K562 (cell line): ENCODE results near the gene MAP2K4. TPM values are rescaled to one million over a fixed set of nuclear protein-coding genes. Genes with fewer than 3 reads are reported as not detected.

ENCODE experiments used
- ATAC-seq: fragments of 200-7000 bp; cut with Tn5 transposase; 3 replicates; pipeline ENCODE4 v1.9.1; 2020; ENCODE audit warnings: moderate library complexity
- BruUV-seq: library from RNA; stranded (reverse); fragments of 400-500 nt; replicated peaks from 2 replicates; lab custom pipeline; 2021; lab: Mats Ljungman, UMichigan
- CTCF ChIA-PET: fragments of 300-600 bp; formaldehyde crosslinking; extraction: SDS; loops from one replicate; lab custom pipeline; 2021; ENCODE audit warnings: low intra/inter-chr PET ratio; lab: Yijun Ruan, JAX
- POLR2A ChIA-PET: fragments of 300-600, 350-650 bp; sonication (Branson Sonifier 250); formaldehyde crosslinking; extraction: SDS; loops from one replicate; lab custom pipeline; 2021; ENCODE audit warnings: antibody characterized with exemption, inconsistent platforms; lab: Yijun Ruan, JAX
- DNase-seq, 4 experiments: peaks; one replicate each; pipeline versions ENCODE4 v3.0.0 to v3.0.0-alpha.2; 2011 to 2018; ENCODE audit warnings: low spot score in 3 of 4, mixed read lengths in 3 of 4; ENCODE audit errors: extremely low read depth in 1 of 4
- FAIRE-seq: peaks from 2 replicates; lab custom pipeline; 2011; peaks lifted over from hg19 to GRCh38; lab: Jason Lieb, UNC
- H2AFZ ChIP-seq: 2 replicates; pipeline ENCODE4 v1.6.0; 2011; ENCODE audit warnings: low read depth, low read length, control low read depth, inconsistent platforms
- H3K27ac ChIP-seq: fragments of 200-600 bp; 3 replicates; pipeline ENCODE4 v1.8.0; 2011; ENCODE audit warnings: low read depth, mild to moderate bottlenecking, control low read depth, inconsistent platforms, low read length, moderate library complexity, mixed read lengths; ENCODE audit errors: extremely low read depth
- H3K27me3 ChIP-seq, 2 experiments: fragments of 300-600 bp in 1 of 2; 2 replicates in 1 of 2; 3 replicates in 1 of 2; pipeline versions ENCODE4 v1.6.0 to v1.8.0; 2011; ENCODE audit warnings: inconsistent platforms in 2 of 2, low read length in 2 of 2, mild to moderate bottlenecking in 1 of 2, mixed read lengths in 1 of 2, moderate library complexity in 1 of 2; ENCODE audit not compliant: control insufficient read depth in 2 of 2, insufficient read depth in 2 of 2
- H3K36me3 ChIP-seq: fragments of 300-600 bp; 3 replicates; pipeline ENCODE4 v1.8.0; 2011; ENCODE audit warnings: mild to moderate bottlenecking, low read length, inconsistent platforms; ENCODE audit not compliant: control insufficient read depth, insufficient read depth
- H3K4me1 ChIP-seq, 2 experiments: fragments of 200-600 bp in 1 of 2; replicated peaks in 1 of 2; 2 replicates in 1 of 2; 3 replicates in 1 of 2; pipeline versions ENCODE4 v1.5.1 to v1.8.0; 2011; ENCODE audit warnings: inconsistent platforms in 2 of 2, low read length in 2 of 2, mild to moderate bottlenecking in 1 of 2, mixed read lengths in 1 of 2, moderate library complexity in 1 of 2; ENCODE audit not compliant: control insufficient read depth in 2 of 2, insufficient read depth in 2 of 2
- H3K4me2 ChIP-seq: 2 replicates; pipeline ENCODE4 v1.6.1; 2011; ENCODE audit warnings: low read length, control low read depth, inconsistent platforms, mixed read lengths; ENCODE audit not compliant: insufficient read depth
- H3K4me3 ChIP-seq: fragments of 200-600 bp; sonication (generic), shearing (Covaris generic); 2 replicates; pipeline ENCODE4 v1.5.1; 2016; ENCODE audit warnings: control low read depth, inconsistent platforms
- H3K79me2 ChIP-seq: fragments of 200-600 bp; 3 replicates; pipeline ENCODE4 v1.8.0; 2011; ENCODE audit warnings: low read length, inconsistent platforms; ENCODE audit not compliant: control insufficient read depth, insufficient read depth
- H3K9ac ChIP-seq, 2 experiments: 2 replicates each; pipeline versions ENCODE4 v1.6.0 to v1.6.1; 2011; ENCODE audit warnings: low read depth in 2 of 2, low read length in 2 of 2, control low read depth in 1 of 2, inconsistent platforms in 1 of 2, mild to moderate bottlenecking in 1 of 2, mixed read lengths in 1 of 2; ENCODE audit not compliant: insufficient read depth in 1 of 2
- H3K9me1 ChIP-seq: one replicate; pipeline ENCODE4 v1.6.0; 2011; ENCODE audit warnings: inconsistent platforms, mild to moderate bottlenecking, low read length, moderate library complexity; ENCODE audit not compliant: control insufficient read depth, insufficient read depth
- H3K9me3 ChIP-seq: replicated peaks from 2 replicates; pipeline ENCODE4 v1.5.1; 2011; ENCODE audit warnings: low read depth, low read length, inconsistent platforms; ENCODE audit not compliant: control insufficient read depth, insufficient read depth
- H4K20me1 ChIP-seq: replicated peaks from 2 replicates; pipeline ENCODE4 v1.6.1; 2011; ENCODE audit warnings: low read length, inconsistent platforms, mixed read lengths; ENCODE audit not compliant: control insufficient read depth, insufficient read depth
- BMI1 ChIP-seq: fragments of 150-350 bp; IDR thresholded peaks from 2 replicates; pipeline ENCODE4 v1.6.1; 2014; ENCODE audit warnings: low read length
- E2F1 ChIP-seq: sonication (generic); formaldehyde crosslinking; IDR thresholded peaks from 2 replicates; pipeline ENCODE4 v1.8.1; 2023; ENCODE audit warnings: mild to moderate bottlenecking, missing genetic modification reagents, moderate library complexity
- FUS ChIP-seq: fragments of 200-400 bp; formaldehyde crosslinking; optimal IDR thresholded peaks from 2 replicates; pipeline ENCODE3; 2017; ENCODE audit warnings: low read depth, low read length
- GTF2F1 ChIP-seq: IDR thresholded peaks from 2 replicates; pipeline ENCODE4 v1.6.1; 2011; ENCODE audit warnings: low read depth, low read length, improper control_type of control experiment
- MAFG ChIP-seq: fragments of 450-650 bp; conservative IDR thresholded peaks from 2 replicates; pipeline ENCODE4 v1.6.1; 2016; ENCODE audit warnings: missing genetic modification characterization, missing compliant biosample characterization
- NBN ChIP-seq: fragments of 450-650 bp; IDR thresholded peaks from 2 replicates; pipeline ENCODE4 v1.6.1; 2016; ENCODE audit warnings: low read depth, mild to moderate bottlenecking
- PCBP2 ChIP-seq: fragments of 200-400 bp; formaldehyde crosslinking; IDR thresholded peaks from 2 replicates; pipeline ENCODE4 v1.6.1; 2018; ENCODE audit warnings: low read length, low read depth, mild to moderate bottlenecking, moderate library complexity; ENCODE audit not compliant: poor library complexity, severe bottlenecking
- POLR2AphosphoS5 ChIP-seq: IDR thresholded peaks from 2 replicates; pipeline ENCODE4 v1.6.1; 2011; ENCODE audit warnings: mild to moderate bottlenecking, low read depth, low read length, moderate library complexity; ENCODE audit not compliant: control insufficient read depth, insufficient read depth
- RAD21 ChIP-seq, 2 experiments: fragments of 250-450 bp in 1 of 2; fragments of 450-650 bp in 1 of 2; sonication (Bioruptor Pico) in 1 of 2; formaldehyde crosslinking in 1 of 2; IDR thresholded peaks in 1 of 2; conservative IDR thresholded peaks in 1 of 2; 2 replicates each; pipeline versions ENCODE4 v1.4.0 to v1.8.0; 2020 to 2022; ENCODE audit warnings: mild to moderate bottlenecking in 2 of 2, moderate library complexity in 1 of 2
- RBM15 ChIP-seq: fragments of 200-400 bp; formaldehyde crosslinking; IDR thresholded peaks from 2 replicates; pipeline ENCODE4 v1.6.1; 2018; ENCODE audit warnings: mild to moderate bottlenecking, low read length, moderate library complexity; ENCODE audit not compliant: insufficient read depth
- ZNF583 ChIP-seq: fragments of 250-450 bp; sonication (Bioruptor Pico); IDR thresholded peaks from 2 replicates; pipeline ENCODE4 v1.4.0; 2020
- ZNF589 ChIP-seq: fragments of 200-800 bp; sonication (Bioruptor generic); IDR thresholded peaks from 2 replicates; pipeline ENCODE4 v1.6.1; 2016; ENCODE audit warnings: low read depth, missing genetic modification characterization, missing compliant biosample characterization
- WGBS: fragments of 100-300 bp; shearing (Covaris generic); methylation state at CpG from one replicate; pipeline ENCODE4 v1.1.6; 2016; ENCODE audit warnings: low coverage, mixed read lengths; ENCODE audit not compliant: insufficient coverage; ENCODE audit errors: missing lambda C conversion rate; 5-methylcytosine and 5-hydroxymethylcytosine counted together
- in situ Hi-C: fragments of 300-500 bp; cut with MboI; formaldehyde crosslinking; loops from 4 replicates; pipeline ENCODE4 v1.15.0; 2018; ENCODE audit warnings: inconsistent platforms, mixed read lengths
- intact Hi-C: fragments of 100-400 bp; cut with micrococcal nuclease; formaldehyde crosslinking; loops from 2 replicates; pipeline ENCODE4 v1.14.2; 2022
- polyA plus RNA-seq, 8 experiments: library from polyadenylated mRNA; depleted of rRNA in 4 of 8; stranded (reverse) in 5 of 8; unstranded in 3 of 8; fragments of >200 nt; fragmentation: Nextera tagmentation in 2 of 8; fragmentation: Illumina TruSeq in 1 of 8; extraction: Ambion mirVana in 2 of 8; extraction: Trizol in 1 of 8; gene quantifications; 2 replicates each; pipeline versions ENCODE4 v1.2.1 to v1.2.3, GENCODE V29; 2011 to 2014; ENCODE audit warnings: inconsistent platforms in 1 of 8, missing spikeins in 1 of 8
- total RNA-seq, 7 experiments: library from RNA; depleted of rRNA in 6 of 7; stranded (reverse); fragments of >200 nt in 6 of 7; fragmentation: Illumina TruSeq in 2 of 7; extraction: Trizol in 2 of 7; gene quantifications; 2 replicates each; pipeline versions ENCODE4 v1.2.1 to v1.2.3, GENCODE V29; 2011 to 2021; ENCODE audit warnings: low replicate concordance in 1 of 7
- TF ChIP-seq, protein P1 (sequence below): fragments of 250-450 bp; sonication (Bioruptor Pico); IDR thresholded peaks from 2 replicates; pipeline ENCODE4 v1.4.0; 2020; ENCODE audit warnings: mild to moderate bottlenecking, moderate library complexity, borderline replicate concordance
- TF ChIP-seq, protein P2 (sequence below): IDR thresholded peaks from 3 replicates; pipeline ENCODE4 v1.6.1; 2011; ENCODE audit warnings: borderline replicate concordance, mild to moderate bottlenecking, moderate library complexity; ENCODE audit not compliant: insufficient read length; ENCODE audit errors: extremely low read depth

Gene MAP2K4
- total and polyA plus RNA-seq, 9 of the 15 experiments (the other 6 are each of a cell fraction or from before 2014, with no cell fraction given): 3.0 to 15.9 (median 10.8) TPM

- TF ChIP-seq E2F1 (CRISPR knock-in tag) (no peak), RAD21 (CRISPR knock-in tag; conservative IDR thresholded peaks at IDR 0.05 in 1 of 2, IDR thresholded peaks at IDR 0.05 in 1 of 2) (no peak), RBM15 (no peak), BMI1 (no peak), NBN (no peak)
- TF ChIP-seq, protein P1, sequence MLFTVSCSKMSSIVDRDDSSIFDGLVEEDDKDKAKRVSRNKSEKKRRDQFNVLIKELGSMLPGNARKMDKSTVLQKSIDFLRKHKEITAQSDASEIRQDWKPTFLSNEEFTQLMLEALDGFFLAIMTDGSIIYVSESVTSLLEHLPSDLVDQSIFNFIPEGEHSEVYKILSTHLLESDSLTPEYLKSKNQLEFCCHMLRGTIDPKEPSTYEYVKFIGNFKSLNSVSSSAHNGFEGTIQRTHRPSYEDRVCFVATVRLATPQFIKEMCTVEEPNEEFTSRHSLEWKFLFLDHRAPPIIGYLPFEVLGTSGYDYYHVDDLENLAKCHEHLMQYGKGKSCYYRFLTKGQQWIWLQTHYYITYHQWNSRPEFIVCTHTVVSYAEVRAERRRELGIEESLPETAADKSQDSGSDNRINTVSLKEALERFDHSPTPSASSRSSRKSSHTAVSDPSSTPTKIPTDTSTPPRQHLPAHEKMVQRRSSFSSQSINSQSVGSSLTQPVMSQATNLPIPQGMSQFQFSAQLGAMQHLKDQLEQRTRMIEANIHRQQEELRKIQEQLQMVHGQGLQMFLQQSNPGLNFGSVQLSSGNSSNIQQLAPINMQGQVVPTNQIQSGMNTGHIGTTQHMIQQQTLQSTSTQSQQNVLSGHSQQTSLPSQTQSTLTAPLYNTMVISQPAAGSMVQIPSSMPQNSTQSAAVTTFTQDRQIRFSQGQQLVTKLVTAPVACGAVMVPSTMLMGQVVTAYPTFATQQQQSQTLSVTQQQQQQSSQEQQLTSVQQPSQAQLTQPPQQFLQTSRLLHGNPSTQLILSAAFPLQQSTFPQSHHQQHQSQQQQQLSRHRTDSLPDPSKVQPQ (CRISPR knock-in tag): no peak
These were observed 116.0 kb downstream of the MAP2K4 start (continued) for GRCh38 chr17:12136646-12137045.

- no TSS peak for BruUV-seq
- H3K79me2 ChIP-seq: no peaks in the 10 kb centered on the region
- no peak for DNase-seq
- intact Hi-C loops: no loop called here
- no peaks in the 10 kb centered on the region for H4K20me1 ChIP-seq
- H3K4me2 ChIP-seq: no peak overlapping the region
- in situ Hi-C loops: no loop called here
- H3K4me1 ChIP-seq: no peaks in the 10 kb centered on the region
- FAIRE-seq: no peak
- no peaks in the 10 kb centered on the region for H3K27me3 ChIP-seq
- 44% methylated on average over 1 of the region's 1 CpG for WGBS
- no peaks in the 10 kb centered on the region for H3K9me3 ChIP-seq
- no peak overlapping the region for H3K4me3 ChIP-seq
- H3K27ac ChIP-seq: no peak overlapping the region
- no peak for ATAC-seq
- H3K9me1 ChIP-seq: no peaks in the 10 kb centered on the region
- H2AFZ ChIP-seq: no peak overlapping the region
- ChIA-PET CTCF (no interaction called here), POLR2A (no interaction called here)
- peaks cover 12% of the 10 kb centered on the region; the same call in 1 of the 3 replicates for H3K36me3 ChIP-seq
- H3K9ac ChIP-seq: no peak overlapping the region
- TF ChIP-seq GTF2F1 (no peak), ZNF589 (no peak), ZNF583 (CRISPR knock-in tag) (no peak), POLR2AphosphoS5 (no peak), PCBP2 (no peak), FUS (no peak), MAFG (tag) (no peak)
- TF ChIP-seq, protein P2, sequence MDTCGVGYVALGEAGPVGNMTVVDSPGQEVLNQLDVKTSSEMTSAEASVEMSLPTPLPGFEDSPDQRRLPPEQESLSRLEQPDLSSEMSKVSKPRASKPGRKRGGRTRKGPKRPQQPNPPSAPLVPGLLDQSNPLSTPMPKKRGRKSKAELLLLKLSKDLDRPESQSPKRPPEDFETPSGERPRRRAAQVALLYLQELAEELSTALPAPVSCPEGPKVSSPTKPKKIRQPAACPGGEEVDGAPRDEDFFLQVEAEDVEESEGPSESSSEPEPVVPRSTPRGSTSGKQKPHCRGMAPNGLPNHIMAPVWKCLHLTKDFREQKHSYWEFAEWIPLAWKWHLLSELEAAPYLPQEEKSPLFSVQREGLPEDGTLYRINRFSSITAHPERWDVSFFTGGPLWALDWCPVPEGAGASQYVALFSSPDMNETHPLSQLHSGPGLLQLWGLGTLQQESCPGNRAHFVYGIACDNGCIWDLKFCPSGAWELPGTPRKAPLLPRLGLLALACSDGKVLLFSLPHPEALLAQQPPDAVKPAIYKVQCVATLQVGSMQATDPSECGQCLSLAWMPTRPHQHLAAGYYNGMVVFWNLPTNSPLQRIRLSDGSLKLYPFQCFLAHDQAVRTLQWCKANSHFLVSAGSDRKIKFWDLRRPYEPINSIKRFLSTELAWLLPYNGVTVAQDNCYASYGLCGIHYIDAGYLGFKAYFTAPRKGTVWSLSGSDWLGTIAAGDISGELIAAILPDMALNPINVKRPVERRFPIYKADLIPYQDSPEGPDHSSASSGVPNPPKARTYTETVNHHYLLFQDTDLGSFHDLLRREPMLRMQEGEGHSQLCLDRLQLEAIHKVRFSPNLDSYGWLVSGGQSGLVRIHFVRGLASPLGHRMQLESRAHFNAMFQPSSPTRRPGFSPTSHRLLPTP: no peak
These were observed 117.2 kb downstream of the MAP2K4 start for GRCh38 chr17:12137859-12138258.
